Measurements from ENCODE around the gene PTHLH.

The PTHLH gene

DNA sequence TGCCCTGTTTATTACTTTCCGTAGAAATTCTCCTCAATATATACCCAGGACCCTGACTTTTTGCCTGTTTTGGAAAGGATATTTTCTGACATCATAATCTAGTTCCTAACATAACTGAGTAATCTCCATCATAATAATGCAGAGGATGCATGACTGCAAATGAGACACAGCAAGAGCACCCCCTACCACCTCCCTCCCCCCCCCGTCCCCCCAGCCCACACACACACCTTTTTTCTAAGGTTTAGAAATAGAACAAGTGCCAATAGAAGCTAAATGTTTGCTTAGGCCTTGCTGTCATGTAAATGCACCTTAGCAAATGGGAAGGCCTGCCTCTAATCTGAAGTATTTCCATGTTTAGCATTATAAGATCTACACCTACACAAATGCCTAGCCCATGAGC lies at the start of gene PTHLH:
Gene PTHLH, minus strand, starts transcription at position 13 of the 400 bp plus-strand sequence. CDS start 3,239 bp downstream, outside the sequence.
- Histone ChIP-seq H3K27ac (no peak within 1 kb of the TSS), H3K27me3 (peaks cover 88% of the 10 kb centered on the region), H3K36me3 (no peaks in the 10 kb centered on the region), H4K20me1 (peaks cover 23% of the 10 kb centered on the region; the same call in 1 of the 2 replicates), H3K4me1 (peaks cover 12% of the 10 kb centered on the region), H3K9me3 (peaks cover 35% of the 10 kb centered on the region), H3K4me3 (no peak within 1 kb of the TSS), H3K9ac (no peak within 1 kb of the TSS), H3K4me2 (no peak within 1 kb of the TSS)
- no peak for TF ChIP-seq Cebpa-rat (IDR thresholded peaks at IDR 0.05)

DNA sequence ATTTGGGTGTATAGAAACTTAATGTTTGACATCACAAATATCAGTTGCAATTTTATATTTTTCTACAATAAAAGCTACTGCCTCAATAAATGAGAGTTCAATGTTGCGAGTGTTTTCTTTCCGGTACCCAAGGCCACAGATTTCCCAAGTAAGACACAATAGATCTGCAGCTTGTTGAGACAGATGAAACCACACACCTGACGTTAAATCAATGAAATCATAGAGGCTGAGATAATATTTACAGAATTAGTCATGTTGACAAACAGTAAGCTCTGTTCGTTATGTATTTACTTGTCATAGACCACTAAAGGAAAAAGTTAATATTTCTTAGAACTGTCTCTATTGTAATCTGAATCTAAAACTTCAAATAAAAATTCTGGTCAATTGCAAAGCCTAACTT lies 49.2 kb upstream of the PTHLH start:
- Histone ChIP-seq H3K4me3 (no peak overlapping the region), H3K9me3 (no peaks in the 10 kb centered on the region), H3K4me1 (no peaks in the 10 kb centered on the region), H3K9ac (no peak overlapping the region), H4K20me1 (no peaks in the 10 kb centered on the region), H3K27ac (no peak overlapping the region), H3K4me2 (no peak overlapping the region), H3K36me3 (no peaks in the 10 kb centered on the region), H3K27me3 (no peaks in the 10 kb centered on the region)
- TF ChIP-seq Cebpa-rat (IDR thresholded peaks at IDR 0.05): no peak

GRCh38 chr12:28017873-28018255 lies 45.3 kb upstream of the PTHLH start:
- Histone ChIP-seq H3K9me3 (no peaks in the 10 kb centered on the region), H3K27me3 (no peaks in the 10 kb centered on the region), H3K36me3 (no peaks in the 10 kb centered on the region), H3K27ac (no peak overlapping the region), H3K9ac (no peak overlapping the region), H4K20me1 (no peaks in the 10 kb centered on the region), H3K4me3 (no peak overlapping the region), H3K4me2 (no peak overlapping the region), H3K4me1 (no peaks in the 10 kb centered on the region)
- TF ChIP-seq Cebpa-rat (IDR thresholded peaks at IDR 0.05): no peak

GRCh38 chr12:28017126-28017872 lies 44.8 kb upstream of the PTHLH start:
- Histone ChIP-seq H3K4me1 (no peaks in the 10 kb centered on the region), H3K27ac (no peak overlapping the region), H3K9ac (no peak overlapping the region), H3K4me3 (no peak overlapping the region), H3K27me3 (no peaks in the 10 kb centered on the region), H4K20me1 (no peaks in the 10 kb centered on the region), H3K36me3 (no peaks in the 10 kb centered on the region), H3K4me2 (no peak overlapping the region), H3K9me3 (no peaks in the 10 kb centered on the region)
- TF ChIP-seq Cebpa-rat (IDR thresholded peaks at IDR 0.05): no peak

GRCh38 chr12:28015165-28015564 lies 42.6 kb upstream of the PTHLH start:
- no peak overlapping the region for H3K4me3 ChIP-seq
- no peaks in the 10 kb centered on the region for H4K20me1 ChIP-seq
- H3K4me1 ChIP-seq: no peaks in the 10 kb centered on the region
- H3K36me3 ChIP-seq: no peaks in the 10 kb centered on the region
- no peak overlapping the region for H3K9ac ChIP-seq
- TF ChIP-seq Cebpa-rat (IDR thresholded peaks at IDR 0.05): no peak
- H3K27ac ChIP-seq: no peak overlapping the region
- H3K4me2 ChIP-seq: no peak overlapping the region
- H3K9me3 ChIP-seq: no peaks in the 10 kb centered on the region
- H3K27me3 ChIP-seq: no peaks in the 10 kb centered on the region

DNA sequence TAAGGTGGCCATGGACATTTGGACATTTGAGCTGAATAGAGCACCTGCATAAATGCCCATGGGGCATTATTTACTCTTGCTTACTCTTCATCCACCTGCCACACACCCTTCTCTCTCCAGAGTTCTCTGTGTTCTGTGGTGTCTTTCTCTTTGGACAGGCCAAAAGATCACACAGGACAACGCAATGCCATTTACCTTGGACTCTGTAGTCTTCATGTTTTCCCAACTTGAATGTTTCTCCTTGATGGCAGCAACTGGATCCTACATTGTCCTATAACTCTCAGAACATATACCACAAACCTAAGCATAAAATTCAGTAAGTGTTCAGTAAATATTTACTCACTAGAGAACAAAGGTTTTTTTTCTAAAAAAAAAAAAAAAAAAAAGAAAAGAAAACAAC lies 41.7 kb upstream of the PTHLH start:
- Histone ChIP-seq H3K27me3 (no peaks in the 10 kb centered on the region), H3K9ac (no peak overlapping the region), H3K4me1 (no peaks in the 10 kb centered on the region), H3K4me3 (no peak overlapping the region), H3K36me3 (no peaks in the 10 kb centered on the region), H4K20me1 (no peaks in the 10 kb centered on the region), H3K27ac (no peak overlapping the region), H3K9me3 (no peaks in the 10 kb centered on the region), H3K4me2 (no peak overlapping the region)
- TF ChIP-seq Cebpa-rat (IDR thresholded peaks at IDR 0.05): no peak

GRCh38 chr12:28012333-28012918 lies 39.9 kb upstream of the PTHLH start:
- H3K9me3 ChIP-seq: no peaks in the 10 kb centered on the region
- H3K4me2 ChIP-seq: no peak overlapping the region
- no peaks in the 10 kb centered on the region for H4K20me1 ChIP-seq
- no peak overlapping the region for H3K9ac ChIP-seq
- TF ChIP-seq Cebpa-rat (IDR thresholded peaks at IDR 0.05): no peak
- H3K4me1 ChIP-seq: no peaks in the 10 kb centered on the region
- no peaks in the 10 kb centered on the region for H3K27me3 ChIP-seq
- no peaks in the 10 kb centered on the region for H3K36me3 ChIP-seq
- no peak overlapping the region for H3K4me3 ChIP-seq
- no peak overlapping the region for H3K27ac ChIP-seq

DNA sequence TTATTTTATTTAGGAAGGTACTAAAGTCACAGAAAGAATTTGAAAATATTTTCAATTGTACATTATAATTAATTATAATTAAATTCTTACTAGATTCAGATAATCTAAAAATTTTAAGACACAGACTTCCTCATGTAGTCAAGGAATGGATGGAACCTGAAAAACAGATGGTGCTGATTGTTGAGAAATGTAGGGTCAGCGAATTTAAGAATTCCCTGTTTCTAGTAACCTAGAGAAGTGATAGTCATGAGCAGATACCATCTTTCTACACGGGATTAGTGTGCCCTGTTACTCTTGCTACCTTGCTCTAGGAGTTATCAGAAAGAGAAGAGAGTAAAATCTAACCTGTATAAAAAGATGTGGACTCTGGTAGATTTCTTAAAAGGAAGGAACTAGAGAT lies 37.5 kb upstream of the PTHLH start:
- Histone ChIP-seq H3K27me3 (no peaks in the 10 kb centered on the region), H3K9me3 (no peaks in the 10 kb centered on the region), H3K27ac (no peak overlapping the region), H4K20me1 (no peaks in the 10 kb centered on the region), H3K4me3 (no peak overlapping the region), H3K36me3 (no peaks in the 10 kb centered on the region), H3K4me2 (no peak overlapping the region), H3K4me1 (no peaks in the 10 kb centered on the region), H3K9ac (no peak overlapping the region)
- TF ChIP-seq Cebpa-rat (IDR thresholded peaks at IDR 0.05): no peak

DNA sequence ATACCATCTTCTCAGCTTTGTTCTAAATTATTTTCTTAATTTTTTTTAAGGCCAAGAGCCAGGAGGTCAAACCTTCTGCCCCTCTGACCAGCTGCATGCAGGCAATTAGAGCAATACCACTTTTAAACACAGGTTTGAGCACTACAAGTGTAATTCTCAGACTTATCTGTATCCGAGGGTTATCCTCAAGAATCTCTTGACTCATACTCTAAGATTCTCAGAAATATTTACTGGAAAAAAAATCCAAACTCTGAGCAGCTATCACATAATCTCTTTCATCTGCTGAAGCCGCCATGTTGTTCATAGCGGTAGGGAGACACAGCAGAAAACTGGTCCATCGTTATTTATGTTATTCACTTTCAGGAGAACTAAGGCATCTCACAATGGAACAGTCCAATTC lies 27.4 kb upstream of the PTHLH start:
- no peak overlapping the region for H3K4me3 ChIP-seq
- no peaks in the 10 kb centered on the region for H3K9me3 ChIP-seq
- no peak for TF ChIP-seq Cebpa-rat (IDR thresholded peaks at IDR 0.05)
- H3K36me3 ChIP-seq: no peaks in the 10 kb centered on the region
- no peak overlapping the region for H3K4me2 ChIP-seq
- no peaks in the 10 kb centered on the region for H3K4me1 ChIP-seq
- no peaks in the 10 kb centered on the region for H3K27me3 ChIP-seq
- no peaks in the 10 kb centered on the region for H4K20me1 ChIP-seq
- no peak overlapping the region for H3K27ac ChIP-seq
- no peak overlapping the region for H3K9ac ChIP-seq

- Histone ChIP-seq H3K27me3 (no peaks in the 10 kb centered on the region), H3K4me2 (no peak overlapping the region), H3K9me3 (no peaks in the 10 kb centered on the region), H3K36me3 (no peaks in the 10 kb centered on the region), H3K4me3 (no peak overlapping the region), H3K9ac (no peak overlapping the region), H4K20me1 (no peaks in the 10 kb centered on the region), H3K27ac (no peak overlapping the region), H3K4me1 (no peaks in the 10 kb centered on the region)
- TF ChIP-seq Cebpa-rat (IDR thresholded peaks at IDR 0.05): no peak
These were observed 27.0 kb upstream of the PTHLH start for GRCh38 chr12:27999521-27999920.
